ENCODE results near the gene TTC34.

Gene TTC34

DNA sequence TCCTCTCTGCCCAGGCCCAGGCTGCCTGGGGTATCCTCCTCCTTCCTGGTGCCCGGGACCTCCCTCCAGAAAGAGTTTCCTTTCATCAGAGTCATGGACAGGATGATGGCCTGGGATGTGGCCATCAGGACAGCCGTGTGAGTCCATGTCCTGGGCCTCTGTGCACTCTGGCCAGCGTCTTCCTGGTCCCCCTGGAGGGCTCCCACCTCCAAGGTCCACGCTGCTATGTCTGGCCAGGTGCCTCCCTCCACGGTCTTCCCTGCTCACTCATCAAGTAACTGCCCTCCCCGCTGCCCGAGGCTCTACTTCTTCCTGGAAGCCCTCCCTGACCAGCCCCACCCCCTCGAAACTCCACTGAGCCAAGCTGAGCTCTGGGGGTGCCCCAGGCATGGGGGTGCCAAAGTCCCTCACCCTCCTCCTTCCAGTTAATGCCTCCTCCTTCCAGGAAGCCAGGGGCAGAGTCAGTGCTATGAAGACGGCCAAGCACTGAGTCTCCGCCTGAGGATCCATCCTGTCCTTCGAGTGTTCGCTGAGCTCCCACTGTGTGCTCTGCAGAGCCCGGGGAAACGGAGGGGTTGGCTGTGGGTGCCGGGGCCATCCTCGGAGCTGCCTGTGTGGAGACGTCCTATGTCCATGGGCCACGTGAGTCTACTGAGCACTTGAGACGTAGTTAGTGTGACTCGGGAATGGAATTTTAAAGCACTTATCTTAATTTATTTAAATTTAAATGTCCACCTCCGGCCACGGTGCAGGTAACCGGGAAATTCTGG is 28.5 kb upstream of the TTC34 start:
- no peak for DNase-seq

DNA sequence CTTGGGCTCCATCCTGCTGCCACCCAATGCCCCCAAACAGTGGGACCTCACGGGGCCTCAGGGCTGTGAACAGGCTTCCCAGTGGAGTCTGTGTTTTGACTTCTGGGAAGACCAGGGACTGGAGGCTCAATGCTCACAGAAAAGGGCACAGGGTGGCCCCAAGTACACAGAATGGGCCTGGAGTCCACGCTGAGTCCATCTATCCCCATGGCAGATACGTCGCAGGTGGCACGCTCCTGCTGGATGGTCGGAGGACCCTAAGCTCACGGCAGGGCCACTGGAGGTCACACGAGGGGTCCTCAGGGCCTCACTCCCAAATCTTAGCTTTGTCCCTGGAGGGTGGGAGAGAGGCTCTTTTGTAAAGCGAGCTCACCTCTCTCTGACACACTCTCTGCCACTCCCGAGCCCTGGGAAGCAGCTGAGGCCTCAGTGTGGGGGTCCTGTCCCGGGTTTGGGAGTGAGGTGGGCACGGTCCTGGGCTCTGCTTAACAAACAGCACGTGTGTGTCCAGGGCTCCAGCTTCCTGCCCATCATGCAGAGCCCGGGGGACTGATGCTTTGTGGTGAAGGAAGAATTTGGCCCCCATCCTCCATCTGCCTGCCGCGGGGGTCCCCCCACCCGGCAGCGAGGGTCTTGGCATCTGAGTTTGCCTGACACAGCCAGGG is 27.2 kb upstream of the TTC34 start:
- no peak for DNase-seq

DNA sequence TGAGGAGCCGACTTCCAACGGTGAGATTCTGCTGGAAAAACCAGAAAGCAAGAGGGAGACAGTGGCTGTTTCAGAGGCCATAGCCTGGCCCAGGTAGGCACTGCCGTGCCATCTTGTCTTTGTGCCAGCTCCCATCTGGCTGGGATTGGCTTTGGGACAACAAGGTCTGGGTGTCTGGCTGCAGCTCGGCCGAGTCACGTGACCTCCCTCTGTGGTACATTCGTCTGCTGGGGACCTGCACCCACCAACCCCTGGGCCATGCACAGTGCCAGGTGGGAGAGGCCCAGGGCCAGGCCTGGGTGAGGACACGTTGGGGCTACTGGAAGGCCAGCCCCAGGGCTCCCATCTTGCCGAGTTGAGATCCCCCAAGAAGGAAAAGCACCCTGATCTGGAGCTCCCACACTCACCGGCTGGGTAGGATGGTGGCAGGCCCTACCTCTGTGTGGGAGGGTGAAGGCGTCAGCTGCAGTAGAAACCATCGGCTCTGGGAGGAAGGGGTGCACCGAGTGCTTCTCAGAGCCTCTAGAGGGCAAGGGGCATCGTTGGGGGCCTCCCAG is 25.3 kb upstream of the TTC34 start:
- DNase-seq, result no peak

DNA sequence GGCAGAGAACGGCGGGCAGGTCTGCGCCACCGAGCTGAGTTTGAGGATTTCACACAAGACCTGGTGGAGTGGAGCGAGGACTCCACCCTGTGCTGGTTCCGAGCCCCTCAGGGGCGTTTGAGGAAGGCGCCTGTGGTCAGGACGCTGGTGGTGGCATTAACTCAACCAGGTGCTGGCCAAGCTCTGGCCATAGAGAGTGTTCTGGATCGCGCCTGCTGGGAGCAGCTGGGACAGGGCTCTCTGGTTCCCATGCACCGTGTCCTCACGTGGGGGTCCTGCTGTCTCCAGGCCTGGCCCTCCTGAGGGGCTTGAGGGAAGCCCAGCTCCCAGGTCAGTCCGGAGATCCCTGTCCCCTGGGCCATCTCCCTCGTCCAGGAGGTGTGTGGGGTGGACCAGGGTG is 24.8 kb upstream of the TTC34 start:
- DNase-seq, result no peak

DNA sequence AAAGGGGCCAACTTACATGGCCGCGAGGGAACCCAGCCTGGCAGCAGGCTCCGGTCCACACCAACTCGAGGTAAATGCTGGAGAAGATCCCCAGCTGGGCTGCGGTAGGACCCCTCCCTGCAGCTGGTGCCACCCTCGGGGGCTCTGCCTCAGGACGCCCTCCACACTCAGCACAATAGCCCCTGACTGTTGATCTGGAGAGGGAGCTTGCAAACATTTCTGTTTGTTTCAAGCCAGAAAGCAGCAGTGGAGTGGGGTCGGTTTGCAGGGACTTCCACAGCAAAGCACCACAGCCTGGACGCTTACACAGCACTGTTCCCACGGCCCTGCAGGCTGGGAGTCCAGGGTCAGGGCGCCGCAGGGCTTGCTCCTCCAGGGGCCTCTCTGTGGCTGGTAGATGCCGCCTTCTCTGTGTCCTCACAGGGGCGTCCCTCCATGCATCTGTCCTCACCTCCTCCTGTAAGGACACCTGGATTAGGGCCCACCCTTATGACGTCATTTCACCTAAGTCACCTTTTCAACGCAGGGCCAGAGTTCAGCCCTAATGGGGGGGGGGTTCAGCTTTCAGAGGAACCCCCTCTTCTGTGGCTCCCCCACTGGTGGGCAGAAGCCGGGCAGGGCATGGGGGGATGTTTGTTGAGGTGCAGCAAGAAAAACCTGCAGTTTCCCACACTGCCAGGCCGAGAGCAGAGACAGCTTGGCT is 24.1 kb upstream of the TTC34 start:
- DNase-seq, result no peak

DNA sequence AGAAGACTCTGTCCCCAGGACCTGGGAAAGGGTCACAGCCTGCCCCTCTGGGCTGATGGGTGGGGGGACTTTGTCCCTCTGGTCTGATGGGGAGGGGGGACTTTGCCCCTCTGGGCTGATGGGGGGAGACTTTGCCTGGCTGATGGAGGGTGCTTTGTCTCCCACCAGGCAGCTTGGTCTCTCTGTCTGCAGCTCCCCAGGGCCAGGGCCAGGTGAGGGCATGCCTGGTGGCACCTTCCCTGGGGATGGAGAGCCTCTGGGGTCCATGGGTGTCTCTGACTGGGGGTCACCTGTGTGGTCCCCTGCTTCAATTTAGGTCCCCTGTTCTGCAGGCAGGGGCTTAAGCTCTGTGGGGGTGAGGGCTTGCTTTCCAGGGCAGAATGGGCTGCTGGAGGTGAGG is 23.5 kb upstream of the TTC34 start:
- no peak for DNase-seq

DNA sequence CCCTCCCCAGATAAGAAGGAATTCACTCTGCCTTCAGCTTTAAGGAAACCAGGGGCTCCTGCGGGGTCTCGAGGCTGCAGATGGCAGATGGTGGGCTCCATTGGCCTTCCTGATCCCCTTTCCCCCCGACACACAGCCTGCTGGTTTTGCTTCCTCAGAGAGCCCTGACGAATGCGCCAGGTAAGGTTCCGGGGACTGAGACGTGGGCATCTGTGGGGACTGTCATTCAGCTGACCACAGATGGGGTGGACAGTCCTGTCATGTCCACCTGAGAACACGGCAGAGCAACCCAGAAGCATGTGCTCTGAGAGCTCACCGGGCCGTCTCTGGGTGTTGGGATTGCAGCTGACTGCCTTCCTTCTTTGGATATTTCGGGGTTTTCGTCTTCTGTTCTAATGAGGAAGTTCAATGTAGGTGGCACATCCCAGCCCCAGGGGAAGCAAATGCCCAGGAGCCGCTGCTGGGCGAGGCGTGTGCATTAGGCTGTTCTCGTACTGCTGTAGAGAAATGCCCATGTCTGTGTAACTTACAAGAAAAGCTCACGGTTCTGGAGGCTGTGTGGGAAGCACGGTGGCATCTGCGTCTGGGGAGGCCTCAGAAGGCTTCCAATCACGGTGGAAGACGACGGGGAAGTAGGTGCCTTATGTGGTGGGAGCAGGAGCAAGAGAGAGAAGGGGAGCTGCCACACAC is 22.6 kb upstream of the TTC34 start:
- no peak for DNase-seq

DNA sequence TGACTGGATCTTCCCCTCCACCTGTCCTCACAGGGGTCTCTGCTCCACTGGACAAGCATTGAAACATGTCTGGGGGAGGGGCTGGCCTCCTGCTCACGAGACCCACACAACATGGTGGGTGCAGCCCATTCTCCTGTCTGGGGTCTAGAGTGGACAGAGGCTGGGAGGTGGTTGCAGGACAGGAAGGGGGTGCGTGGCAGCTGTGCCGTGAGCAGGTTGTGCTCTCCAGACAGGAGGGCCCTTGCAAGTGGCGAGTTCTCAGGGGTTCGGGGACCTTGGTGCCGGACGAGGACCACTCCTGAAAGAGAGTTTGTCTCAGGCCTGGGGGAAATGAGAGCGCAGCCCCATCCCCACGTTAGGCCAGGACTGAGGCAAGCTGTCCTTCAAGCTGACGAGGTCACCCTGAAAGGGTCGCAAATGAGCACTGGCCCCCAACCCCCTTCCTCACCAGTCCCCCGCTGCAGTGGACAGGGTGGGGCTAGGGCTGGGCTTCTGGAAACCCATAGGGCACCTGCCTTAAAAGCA is 21.2 kb upstream of the TTC34 start:
- DNase-seq, result no peak

DNA sequence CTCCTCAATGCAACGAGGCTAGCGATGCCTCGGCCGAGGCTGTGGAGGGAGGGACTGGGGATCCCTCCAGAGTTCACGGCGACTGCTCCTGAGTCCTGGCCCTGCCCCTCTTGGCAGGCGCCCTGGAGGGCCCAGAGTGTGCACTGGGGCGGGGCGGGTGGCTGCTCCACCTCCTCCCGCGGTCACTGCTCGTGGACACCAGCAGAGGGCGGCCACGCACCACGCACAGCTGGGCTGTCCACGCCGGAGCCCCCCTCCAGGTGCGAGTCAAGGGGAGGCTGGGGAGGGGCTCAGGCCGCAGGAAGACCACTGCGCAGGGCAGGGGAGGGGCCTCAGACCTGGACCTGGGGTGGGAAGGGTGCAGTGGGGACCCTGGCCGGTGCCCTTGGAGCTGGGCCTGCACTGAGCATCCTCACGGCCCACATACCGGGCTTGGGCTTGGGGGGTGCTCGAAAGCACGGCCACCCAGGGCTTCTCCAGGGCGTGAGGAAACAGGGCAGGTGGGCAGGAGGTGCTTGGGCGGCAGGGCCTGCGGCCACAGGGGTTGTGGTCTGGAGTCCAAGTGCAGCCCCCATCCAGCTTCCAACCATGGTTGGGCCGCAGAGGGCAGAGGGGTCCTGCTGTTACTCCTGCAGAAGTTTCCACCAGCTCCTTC is 20.6 kb upstream of the TTC34 start:
- no peak for DNase-seq

DNA sequence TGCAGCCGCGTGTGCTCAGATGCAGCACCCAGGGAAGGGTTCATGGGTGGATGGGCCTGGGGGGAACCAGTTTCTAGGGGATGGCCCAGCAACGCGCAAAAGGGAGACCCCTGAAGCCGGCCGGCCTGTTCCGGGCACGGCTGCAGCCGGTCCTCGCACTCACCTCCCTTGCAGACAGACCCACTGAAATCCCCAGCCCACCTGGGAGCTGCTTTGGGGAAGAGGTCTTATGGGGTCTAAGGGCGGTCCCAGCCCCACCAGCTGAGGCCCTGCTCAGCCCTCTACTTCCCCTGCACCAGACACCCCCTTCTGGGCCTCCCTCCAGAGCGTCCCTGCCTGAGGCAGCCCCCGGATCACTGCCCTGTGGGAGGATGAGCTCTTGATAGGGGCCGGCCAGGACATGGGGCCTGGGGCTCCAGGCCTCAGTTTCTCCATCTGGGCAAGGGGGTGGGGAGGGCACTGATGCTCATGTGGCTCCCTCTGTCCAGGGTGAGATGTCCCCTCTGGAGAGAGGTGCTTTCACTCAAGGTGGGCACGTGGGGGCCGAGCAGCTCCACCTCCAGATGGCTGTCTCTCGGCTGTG is 20.0 kb upstream of the TTC34 start:
- DNase-seq, result no peak

DNA sequence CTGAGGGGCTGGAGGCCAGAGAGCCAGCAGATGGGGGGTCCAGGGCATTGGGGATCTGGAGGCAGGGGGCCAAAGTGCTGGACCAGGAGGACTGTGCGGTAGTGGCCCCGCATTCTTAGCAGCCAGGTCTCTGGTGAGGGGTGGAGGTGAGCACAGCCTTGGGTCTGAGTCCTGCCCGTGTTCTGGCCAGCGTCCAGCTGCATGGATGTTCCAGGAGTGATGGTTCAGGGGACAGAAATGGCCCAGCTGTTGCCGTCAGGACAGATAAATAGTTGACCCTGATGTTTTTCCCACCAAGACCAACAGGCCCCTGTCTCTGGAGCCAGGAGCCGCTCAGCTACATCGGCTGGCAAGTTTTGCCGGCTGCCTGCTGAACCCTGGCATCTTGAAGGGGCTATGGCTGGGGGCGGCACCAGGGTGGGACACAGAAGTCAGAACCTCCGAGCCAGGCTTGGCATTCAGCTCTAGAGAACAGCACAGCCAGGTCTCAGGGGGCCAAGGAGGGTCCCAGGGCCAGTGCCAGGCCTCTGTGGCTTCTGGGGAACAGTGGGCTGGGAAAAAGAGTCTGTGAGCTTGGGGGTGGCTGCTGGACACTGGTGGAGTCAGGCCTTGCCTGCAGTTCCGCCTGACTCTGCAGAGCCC is 19.4 kb upstream of the TTC34 start:
- no peak for DNase-seq

DNA sequence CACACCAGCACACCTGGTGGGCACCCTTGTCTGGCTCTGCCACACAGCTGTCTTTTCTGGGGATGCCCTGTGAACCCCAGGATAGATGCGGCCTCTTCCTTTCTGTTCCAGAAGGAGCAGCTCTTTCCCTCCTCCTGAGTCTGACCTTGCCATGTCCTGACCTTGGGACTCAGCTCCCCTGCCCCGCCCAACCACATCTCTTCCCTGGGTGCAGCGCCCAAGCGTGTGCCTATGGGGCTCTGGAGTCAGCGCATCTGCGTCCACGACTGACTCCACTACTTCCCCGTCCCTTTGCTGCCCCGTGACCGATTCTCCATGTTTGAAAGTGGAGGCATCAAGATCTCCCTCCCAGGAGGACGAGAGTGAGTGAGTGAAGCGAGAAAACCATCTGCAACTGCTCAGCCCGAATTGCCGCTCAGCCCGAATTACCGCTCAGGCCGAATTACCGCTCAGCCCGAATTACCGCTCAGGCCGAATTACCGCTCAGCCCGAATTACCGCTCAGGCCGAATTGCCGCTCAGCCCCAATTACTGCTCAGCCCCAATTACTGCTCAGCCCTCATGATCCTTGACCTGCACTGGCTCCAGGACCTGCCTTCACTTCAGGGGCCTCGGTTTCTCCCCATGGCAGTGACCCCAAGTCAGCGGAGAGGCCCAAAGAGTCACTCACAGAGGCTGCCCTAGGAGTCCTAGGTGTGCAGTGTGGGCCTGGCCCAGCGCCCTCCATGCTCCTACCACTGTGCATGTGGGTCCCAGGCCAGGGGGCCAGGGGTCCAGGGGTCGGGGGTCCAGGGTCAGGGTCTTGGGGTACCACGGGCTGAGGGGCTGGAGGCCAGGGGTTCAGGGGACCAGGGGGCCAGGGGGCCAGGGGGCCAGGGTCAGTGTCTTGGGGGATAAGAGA is 18.6 kb upstream of the TTC34 start:
- no peak for DNase-seq

DNA sequence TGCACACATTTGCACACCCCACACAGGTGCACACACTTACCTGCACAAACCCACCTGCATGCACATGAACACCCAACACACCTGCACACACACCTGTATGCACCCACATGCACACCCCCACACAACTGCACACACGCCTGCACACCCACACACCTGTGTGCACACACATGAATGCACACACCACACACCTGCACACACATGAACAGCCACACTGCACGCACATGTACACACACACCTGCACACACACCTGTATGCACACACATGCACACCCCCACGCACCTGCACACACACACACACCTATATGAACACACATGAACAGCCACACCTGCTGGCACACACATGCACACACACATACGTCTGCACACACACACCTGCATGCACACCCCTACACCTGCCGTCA is 17.9 kb upstream of the TTC34 start:
- no peak for DNase-seq

DNA sequence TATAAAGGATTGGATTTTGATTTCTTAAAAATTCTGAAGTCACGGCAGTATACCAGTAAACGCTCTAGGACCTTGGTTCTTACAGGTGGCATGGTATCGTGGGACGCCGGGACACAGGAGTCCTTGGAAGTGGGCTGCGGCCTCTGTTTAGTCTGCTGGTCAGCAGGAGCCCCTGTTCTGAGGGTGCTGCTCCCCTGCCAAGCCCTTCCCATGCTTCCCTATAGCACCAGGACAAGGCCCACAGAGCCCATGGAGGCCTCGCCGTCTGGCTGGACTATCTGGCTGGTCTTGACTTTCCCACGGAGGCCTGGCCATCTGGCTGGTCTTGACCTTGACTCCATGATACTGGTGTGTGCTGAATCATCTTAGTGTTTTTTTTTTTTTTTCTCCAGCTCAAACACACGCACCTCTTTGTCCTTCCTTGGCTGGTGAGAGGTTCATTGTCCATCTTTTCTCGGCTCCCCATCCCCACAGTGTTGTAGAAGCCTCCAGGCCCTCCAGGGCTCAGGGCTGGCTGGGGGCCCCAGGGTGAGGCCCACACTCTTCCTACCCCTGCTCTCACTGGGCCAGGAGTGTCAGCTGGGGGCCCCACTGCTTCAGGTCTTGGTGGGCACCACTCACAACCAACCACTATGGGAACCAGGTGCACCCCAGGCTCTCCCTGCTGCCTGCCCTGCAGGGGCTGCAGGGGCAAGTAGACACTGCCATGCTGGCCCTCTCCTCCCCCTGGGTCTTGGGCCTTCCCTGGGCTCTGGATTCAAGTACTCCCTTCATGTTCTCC is 16.5 kb upstream of the TTC34 start:
- no peak for DNase-seq

DNA sequence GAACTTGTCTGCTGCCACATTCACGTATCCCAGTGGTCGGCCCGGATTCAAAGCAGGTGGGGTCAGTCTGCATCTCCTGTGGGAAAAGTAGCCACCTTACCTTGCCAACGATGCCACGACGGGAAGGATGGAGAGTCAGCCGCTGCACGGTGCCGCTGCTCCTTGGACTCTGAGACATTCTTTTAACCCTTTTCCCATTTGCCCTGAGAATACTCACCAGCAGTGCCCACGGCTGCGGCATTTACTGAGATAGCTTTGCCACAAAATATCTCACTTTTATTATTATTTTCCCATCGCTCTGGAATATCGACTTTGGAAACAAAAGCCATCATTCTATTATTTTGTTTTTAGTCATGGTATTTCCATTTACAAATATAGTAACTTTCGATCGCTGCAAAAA is 15.3 kb upstream of the TTC34 start:
- no peak for DNase-seq

DNA sequence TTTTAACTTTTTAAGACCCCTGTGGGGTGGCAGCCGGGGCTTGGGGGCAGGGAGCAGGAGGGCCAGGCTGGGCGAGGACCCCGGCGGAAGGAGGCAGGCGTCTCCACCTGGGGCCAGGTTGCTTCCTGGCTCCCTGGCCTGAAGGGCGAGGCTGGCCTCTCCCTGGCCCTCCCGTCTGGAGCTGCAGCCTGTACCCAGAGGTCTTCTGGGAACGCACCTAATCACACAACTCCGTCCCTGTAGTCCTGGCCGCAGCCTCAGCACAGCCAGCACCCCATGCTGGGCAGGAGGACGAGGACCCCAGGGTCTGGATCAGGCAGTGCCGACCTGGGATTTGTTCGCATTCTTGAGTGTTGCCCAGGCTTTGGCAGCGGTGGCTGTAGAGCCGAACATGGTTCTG is 14.1 kb upstream of the TTC34 start:
- DNase-seq, result no peak

DNA sequence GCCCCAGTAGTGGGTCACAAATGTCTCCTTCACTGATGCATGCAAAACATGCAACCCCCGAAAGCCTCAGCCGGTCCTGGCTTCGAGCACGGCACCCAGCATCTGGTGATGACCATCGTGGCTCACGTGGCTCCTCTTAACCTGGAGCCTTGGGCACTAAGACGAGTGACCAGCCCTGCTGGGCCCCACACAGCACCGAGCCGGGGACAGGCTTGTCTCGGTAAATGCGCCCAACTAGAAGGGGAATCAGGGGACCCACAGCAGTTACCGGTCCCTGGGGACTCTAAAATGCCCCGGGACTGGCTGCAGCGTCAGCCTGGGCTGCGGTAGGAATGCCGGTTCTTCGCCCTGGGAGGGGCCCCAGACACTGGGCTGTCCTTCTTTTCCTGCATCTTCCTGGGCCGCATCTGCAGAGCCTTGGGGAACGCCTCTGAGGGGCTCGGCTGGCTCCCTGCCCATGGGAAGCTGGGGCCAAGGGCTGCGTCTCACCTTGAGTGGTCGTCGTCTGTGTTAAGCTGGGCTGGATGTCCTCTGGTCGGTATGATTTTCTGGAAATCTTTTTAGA is 13.1 kb upstream of the TTC34 start:
- DNase-seq, result no peak

DNA sequence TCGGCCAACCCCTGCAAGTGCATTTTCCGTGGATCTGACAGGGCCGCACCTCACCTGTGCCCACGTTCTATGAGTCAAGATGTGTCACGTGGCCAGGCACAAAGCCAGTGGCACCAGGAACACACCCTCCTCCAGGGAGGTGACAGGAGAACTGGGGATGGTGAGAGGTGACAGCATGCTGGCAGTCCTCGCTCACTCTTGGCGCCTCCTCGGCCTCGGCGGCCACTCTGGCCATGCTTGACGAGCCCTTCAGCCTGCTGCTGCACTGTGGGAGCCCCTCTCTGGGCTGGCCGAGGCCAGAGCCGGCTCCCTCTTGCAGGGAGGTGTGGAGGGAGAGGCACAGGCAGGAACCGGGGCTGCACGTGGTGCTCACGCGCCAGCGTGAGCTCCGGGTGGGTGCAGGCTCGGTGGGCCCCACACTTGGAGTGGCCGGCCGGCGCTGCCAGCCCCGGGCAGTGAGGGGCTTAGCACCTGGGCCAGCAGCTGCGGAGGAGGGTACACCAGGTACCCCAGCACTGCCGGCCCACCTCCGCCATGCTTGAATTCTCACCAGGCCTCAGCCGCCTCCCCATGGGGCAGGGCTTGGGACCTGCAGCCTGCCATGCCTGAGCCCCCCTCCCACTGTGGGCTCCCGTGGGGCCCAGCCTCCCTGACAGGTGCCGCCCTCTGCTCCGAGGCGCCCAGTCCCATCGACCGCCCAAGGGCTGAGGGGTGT is 11.6 kb upstream of the TTC34 start:
- no peak for DNase-seq

DNA sequence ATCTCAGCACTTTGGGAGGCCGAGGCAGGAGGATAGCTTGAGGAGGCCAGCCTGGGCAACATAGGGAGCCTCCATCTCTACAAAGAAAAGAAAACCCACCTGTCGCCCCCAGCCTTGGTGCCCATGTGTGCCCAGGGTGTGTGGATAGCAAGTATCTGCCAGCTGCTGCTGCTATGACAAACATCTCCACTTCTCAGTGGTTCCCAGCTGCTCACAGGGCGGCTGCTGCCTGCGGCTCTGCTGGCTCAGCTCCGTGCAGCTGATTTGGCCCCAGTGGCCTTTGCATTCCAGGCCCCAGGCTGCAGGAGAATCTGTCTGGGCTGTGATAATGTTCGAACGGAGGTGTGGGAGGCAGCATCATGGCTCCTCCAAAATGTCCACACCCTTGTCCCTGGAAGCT is 10.6 kb upstream of the TTC34 start:
- no peak for DNase-seq
